HUES48 (cell line): ENCODE measurements around the gene TAMM41.
"Not testable (repeated sequence)": the region's sequence is repeated elsewhere in the genome, so short reads cannot be mapped to it uniquely, and the experiment has no call there.

Experiments used
- H3K27ac ChIP-seq: one replicate; pipeline ENCODE4 v1.7.0; 2013; ENCODE audit warnings: low read depth, low read length, inconsistent platforms
- H3K27me3 ChIP-seq: 2 replicates; pipeline ENCODE4 v1.6.1; 2013; ENCODE audit warnings: mild to moderate bottlenecking, low read length; ENCODE audit not compliant: control insufficient read depth, insufficient read depth
- H3K36me3 ChIP-seq: 2 replicates; pipeline ENCODE4 v1.6.1; 2013; ENCODE audit warnings: low read length; ENCODE audit not compliant: control insufficient read depth, insufficient read depth
- H3K4me1 ChIP-seq: 2 replicates; pipeline ENCODE4 v1.6.1; 2013; ENCODE audit warnings: mild to moderate bottlenecking, low read length; ENCODE audit not compliant: control insufficient read depth, insufficient read depth
- H3K4me3 ChIP-seq: 2 replicates; pipeline ENCODE4 v1.5.1; 2013; ENCODE audit warnings: mild to moderate bottlenecking, low read depth, low read length
- H3K9ac ChIP-seq: 2 replicates; pipeline ENCODE4 v1.6.1; 2013; ENCODE audit warnings: mild to moderate bottlenecking, low read depth, low read length, moderate library complexity
- H3K9me3 ChIP-seq: 2 replicates; pipeline ENCODE4 v1.6.1; 2013; ENCODE audit warnings: low read length; ENCODE audit not compliant: control insufficient read depth, insufficient read depth

TAMM41 gene

GRCh38 chr3:11764931-11765363 is 81.7 kb downstream of the TAMM41 start:
- no peak overlapping the region for H3K27ac ChIP-seq
- H3K4me3 ChIP-seq: no peak overlapping the region

GRCh38 chr3:11759996-11760395 is 86.7 kb downstream of the TAMM41 start:
- Histone ChIP-seq H3K4me3 (no peak overlapping the region), H3K36me3 (no peaks in the 10 kb centered on the region), H3K27ac (no peak overlapping the region)

More at GRCh38 chr3:11764931-11765363, 81.7 kb downstream of the TAMM41 start:
- Histone ChIP-seq H3K4me1 (no peaks in the 10 kb centered on the region), H3K9me3 (no peaks in the 10 kb centered on the region), H3K36me3 (no peaks in the 10 kb centered on the region), H3K27me3 (peaks cover 6% of the 10 kb centered on the region), H3K9ac (no peak overlapping the region)

GRCh38 chr3:11757929-11758328 is 88.8 kb downstream of the TAMM41 start:
- H3K9me3 ChIP-seq: no peaks in the 10 kb centered on the region
- no peak overlapping the region for H3K27ac ChIP-seq
- H3K9ac ChIP-seq: no peak overlapping the region
- H3K36me3 ChIP-seq: no peaks in the 10 kb centered on the region
- H3K4me1 ChIP-seq: no peaks in the 10 kb centered on the region
- no peak overlapping the region for H3K4me3 ChIP-seq
- H3K27me3 ChIP-seq: no peaks in the 10 kb centered on the region

More at GRCh38 chr3:11759996-11760395, 86.7 kb downstream of the TAMM41 start:
- no peaks in the 10 kb centered on the region for H3K27me3 ChIP-seq
- H3K4me1 ChIP-seq: no peaks in the 10 kb centered on the region
- no peak overlapping the region for H3K9ac ChIP-seq
- H3K9me3 ChIP-seq: no peaks in the 10 kb centered on the region

- Histone ChIP-seq H3K36me3 (no peaks in the 10 kb centered on the region), H3K9ac (no peak overlapping the region), H3K4me3 (no peak overlapping the region), H3K27me3 (no peaks in the 10 kb centered on the region), H3K27ac (no peak overlapping the region), H3K4me1 (no peaks in the 10 kb centered on the region), H3K9me3 (no peaks in the 10 kb centered on the region)
Observed at GRCh38 chr3:11757441-11757875, 89.2 kb downstream of the TAMM41 start.

GRCh38 chr3:11755276-11755675 is 91.4 kb downstream of the TAMM41 start:
- H3K27ac ChIP-seq: no peak overlapping the region
- H3K9ac ChIP-seq: no peak overlapping the region
- H3K4me1 ChIP-seq: no peaks in the 10 kb centered on the region
- no peaks in the 10 kb centered on the region for H3K9me3 ChIP-seq
- H3K36me3 ChIP-seq: no peaks in the 10 kb centered on the region
- H3K27me3 ChIP-seq: no peaks in the 10 kb centered on the region
- no peak overlapping the region for H3K4me3 ChIP-seq

- H3K36me3 ChIP-seq, H3K4me3 ChIP-seq, H3K9ac ChIP-seq, H3K27ac ChIP-seq, H3K27me3 ChIP-seq, H3K4me1 ChIP-seq, H3K9me3 ChIP-seq: not testable (repeated sequence)
Observed at GRCh38 chr3:11752254-11752653, 94.4 kb downstream of the TAMM41 start.

- not testable (repeated sequence) for H3K36me3 ChIP-seq, H3K27ac ChIP-seq, H3K4me3 ChIP-seq, H3K4me1 ChIP-seq, H3K9ac ChIP-seq, H3K27me3 ChIP-seq, H3K9me3 ChIP-seq
Observed at GRCh38 chr3:11748306-11748705, 98.4 kb downstream of the TAMM41 start.
